B cell (primary cell): ENCODE data around the gene TRPT1. TPM values are rescaled to one million over a fixed set of nuclear protein-coding genes. Genes with fewer than 3 reads are reported as not detected.

Source experiments
- ATAC-seq: fragments of 200-7000 bp; cut with Tn5 transposase; one replicate; pipeline ENCODE4 v1.10.0; 2021; ENCODE audit warnings: low read depth, mild to moderate bottlenecking, moderate number of reproducible peaks, moderate library complexity
- CTCF ChIA-PET: fragments of 350-600 bp; sonication (Branson Sonifier 250); formaldehyde crosslinking; loops from one replicate; lab custom pipeline; 2021; ENCODE audit warnings: antibody characterized with exemption, inconsistent platforms; lab: Charles Lee
- POLR2A ChIA-PET: fragments of 350-600 bp; sonication (Branson Sonifier 250); formaldehyde crosslinking; loops from one replicate; lab custom pipeline; 2021; ENCODE audit warnings: antibody characterized with exemption; lab: Charles Lee
- DNase-seq: peaks from one replicate; pipeline ENCODE4 v3.0.0; 2013
- H2AFZ ChIP-seq: 2 replicates; pipeline ENCODE4 v1.6.1; 2012; ENCODE audit warnings: mild to moderate bottlenecking, low read depth, low read length; ENCODE audit not compliant: insufficient read depth, poor library complexity, severe bottlenecking
- H3K27ac ChIP-seq, 2 donors: 1 replicate in 1 of 2; 2 replicates in 1 of 2; pipeline ENCODE4 v1.5.1; 2012 to 2013; ENCODE audit warnings: low read length in 2 of 2, mild to moderate bottlenecking in 2 of 2, moderate library complexity in 1 of 2
- H3K27me3 ChIP-seq, 4 experiments: fragments of 200-600 bp in 1 of 4; sonication (generic) in 1 of 4; replicated peaks in 1 of 4; 1 replicate in 2 of 4; 2 replicates in 2 of 4; pipeline versions ENCODE4 v1.6.1 to v1.7.0; 2013 to 2016; ENCODE audit warnings: low read length in 3 of 4, mild to moderate bottlenecking in 2 of 4, mixed read lengths in 1 of 4, moderate library complexity in 1 of 4; ENCODE audit not compliant: insufficient read depth in 4 of 4, control insufficient read depth in 3 of 4; ENCODE audit errors: control extremely low read depth in 1 of 4
- H3K36me3 ChIP-seq, 2 experiments: replicated peaks in 1 of 2; 1 replicate in 1 of 2; 2 replicates in 1 of 2; pipeline versions ENCODE4 v1.6.1 to v1.7.1; 2013; ENCODE audit warnings: low read length in 1 of 2; ENCODE audit not compliant: insufficient read depth in 2 of 2, control insufficient read depth in 1 of 2; ENCODE audit errors: control extremely low read depth in 1 of 2, extremely low read depth in 1 of 2
- H3K4me1 ChIP-seq, 2 donors: fragments of 200-600 bp in 1 of 2; sonication (generic) in 1 of 2; 1 replicate in 1 of 2; 2 replicates in 1 of 2; pipeline versions ENCODE4 v1.5.1 to v1.6.1; 2013 to 2017; ENCODE audit warnings: low read length in 2 of 2; ENCODE audit not compliant: control insufficient read depth in 2 of 2, insufficient read depth in 2 of 2
- H3K4me2 ChIP-seq: replicated peaks from 2 replicates; pipeline ENCODE3; 2012; ENCODE audit warnings: mild to moderate bottlenecking, low read depth, low read length; ENCODE audit not compliant: poor library complexity, severe bottlenecking
- H3K4me3 ChIP-seq, 5 experiments: fragments of 200-600 bp in 1 of 5; sonication (generic) in 1 of 5; 1 replicate in 3 of 5; 2 replicates in 2 of 5; pipeline versions ENCODE4 v1.5.1 to v1.7.0; 2011 to 2016; ENCODE audit warnings: low read length in 4 of 5, mild to moderate bottlenecking in 4 of 5, low read depth in 2 of 5, control low read depth in 1 of 5, moderate library complexity in 1 of 5; ENCODE audit not compliant: insufficient read depth in 1 of 5; ENCODE audit errors: control extremely low read depth in 1 of 5, extremely low read depth in 1 of 5
- H3K79me2 ChIP-seq: fragments of 200-600 bp; sonication (generic); one replicate; pipeline ENCODE4 v1.6.0; 2016; ENCODE audit warnings: low read length; ENCODE audit not compliant: control insufficient read depth, insufficient read depth
- H3K9ac ChIP-seq: fragments of 200-600 bp; sonication (generic); 2 replicates; pipeline ENCODE4 v1.6.1; 2017; ENCODE audit warnings: mild to moderate bottlenecking, low read length, moderate library complexity
- H3K9me3 ChIP-seq, 3 donors: one replicate each; pipeline versions ENCODE4 v1.6.1 to v1.7.1; 2013; ENCODE audit warnings: low read length in 2 of 3; ENCODE audit not compliant: control insufficient read depth in 2 of 3, insufficient read depth in 1 of 3; ENCODE audit errors: control extremely low read depth in 1 of 3
- H4K20me1 ChIP-seq: 2 replicates; pipeline ENCODE4 v1.6.0; 2012; ENCODE audit warnings: mild to moderate bottlenecking, low read length; ENCODE audit not compliant: insufficient read depth, control insufficient read depth, poor library complexity, severe bottlenecking
- H3K27ac Mint-ChIP-seq: one replicate; pipeline ENCODE4 v1.8.0; 2021; ENCODE audit warnings: mixed read lengths
- H3K27me3 Mint-ChIP-seq: one replicate; pipeline ENCODE4 v1.8.0; 2021; ENCODE audit warnings: mixed read lengths
- H3K4me1 Mint-ChIP-seq: one replicate; pipeline ENCODE4 v1.8.0; 2021; ENCODE audit warnings: mixed read lengths
- H3K4me3 Mint-ChIP-seq: one replicate; pipeline ENCODE4 v1.8.0; 2021; ENCODE audit warnings: mixed read lengths
- H3K9me3 Mint-ChIP-seq: one replicate; pipeline ENCODE4 v1.8.0; 2022; ENCODE audit warnings: mixed read lengths; ENCODE audit not compliant: insufficient read depth
- CTCF ChIP-seq: fragments of 200-600 bp; IDR thresholded peaks from one replicate; pipeline ENCODE4 v1.8.0; 2022; ENCODE audit warnings: antibody characterized with exemption, mild to moderate bottlenecking
- EZH2 ChIP-seq: IDR thresholded peaks from 2 replicates; pipeline ENCODE4 v1.6.1; 2012; ENCODE audit warnings: borderline replicate concordance, low read depth, mild to moderate bottlenecking, moderate library complexity, low read length; ENCODE audit not compliant: insufficient read depth, poor library complexity, severe bottlenecking
- WGBS: methylation state at CpG from one replicate; pipeline ENCODE4 v1.1.5; 2013; ENCODE audit warnings: missing lambda C conversion rate; ENCODE audit not compliant: insufficient coverage; 5-methylcytosine and 5-hydroxymethylcytosine counted together
- intact Hi-C: fragments of 100-400 bp; cut with micrococcal nuclease; formaldehyde crosslinking; loops from one replicate; pipeline ENCODE4 v1.10.0; 2022
- polyA plus RNA-seq: library from polyadenylated mRNA; depleted of rRNA; stranded (reverse); fragments of >200 nt; gene quantifications from 2 replicates; pipeline ENCODE4 v1.2.3, GENCODE V29; 2012
- total RNA-seq, 2 donors: library from RNA; stranded (reverse); fragments of 120-200 nt in 1 of 2; gene quantifications; 1 replicate in 1 of 2; 2 replicates in 1 of 2; pipeline versions ENCODE4 v1.2.3 to v1.2.4, GENCODE V29; 2013 to 2022

Gene TRPT1
- total and polyA plus RNA-seq, 2 donors (not counting 1 experiment from before 2014, with no cell fraction given) = 59.6 to 145 TPM

DNA sequence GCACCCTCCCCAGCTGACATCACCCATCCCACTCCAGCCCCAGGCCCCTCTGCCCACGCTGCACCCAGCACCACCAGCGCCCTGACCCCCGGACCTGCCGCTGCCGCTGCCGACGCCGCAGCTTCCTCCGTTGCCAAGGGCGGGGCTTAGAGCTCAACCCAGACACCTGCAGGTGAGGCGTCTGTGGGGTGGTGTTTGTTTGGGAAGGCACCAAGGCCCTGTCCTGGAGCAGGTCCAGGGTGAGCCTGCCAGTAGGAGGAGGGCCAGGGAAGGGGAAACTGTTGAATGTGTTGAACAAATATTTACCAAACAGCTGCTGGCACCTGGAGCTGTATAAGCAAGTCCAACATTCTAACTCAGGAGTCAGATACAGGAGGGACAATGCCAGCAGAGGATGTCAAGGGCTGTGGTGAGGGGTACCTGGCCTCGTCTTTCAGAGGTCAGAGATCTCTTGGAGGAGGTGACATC, 11.5 kb upstream of the TRPT1 start:
- H4K20me1 ChIP-seq = peaks cover 26% of the 10 kb centered on the region
- TF ChIP-seq EZH2 (no peak), CTCF (no peak)
- H3K4me2 ChIP-seq = peak overlapping the region; percentile 38
- no peaks in the 10 kb centered on the region for H3K27me3 ChIP-seq
- H3K9ac ChIP-seq = no peak overlapping the region
- 97% methylated on average over 10 of the region's 12 CpGs for WGBS
- ATAC-seq = no peak
- Mint-ChIP-seq H3K27ac (peak overlapping the region; percentile 56), H3K9me3 (no peaks in the 10 kb centered on the region), H3K4me1 (peaks cover 57% of the 10 kb centered on the region), H3K27me3 (no peaks in the 10 kb centered on the region), H3K4me3 (peak overlapping the region; percentile 53)
- peaks cover 24% of the 10 kb centered on the region for H3K79me2 ChIP-seq
- H3K4me1 ChIP-seq = peaks cover 33 to 67% of the 10 kb centered on the region in 2 donors
- H3K27ac ChIP-seq = peak overlapping the region in 1 of 2 donors; percentile 98
- intact Hi-C loops = no loop called here
- DNase-seq = no peak
- no peaks in the 10 kb centered on the region for H3K9me3 ChIP-seq
- ChIA-PET POLR2A (interaction anchor here (1.0 to 2.7 kb wide), 3 partner anchors 8 to 54 kb away, joined by 3 to 8 read pairs (median 4); no protein-coding TSS in a partner anchor), CTCF (interaction anchor here (0.8 to 1.2 kb wide), 3 partner anchors 12 to 30 kb away, joined by 3 read pairs; no protein-coding TSS in a partner anchor)
- no peak overlapping the region for H3K4me3 ChIP-seq
- no peak overlapping the region for H2AFZ ChIP-seq
- H3K36me3 ChIP-seq = peaks cover 0 to 28% of the 10 kb centered on the region in 2 experiments

DNA sequence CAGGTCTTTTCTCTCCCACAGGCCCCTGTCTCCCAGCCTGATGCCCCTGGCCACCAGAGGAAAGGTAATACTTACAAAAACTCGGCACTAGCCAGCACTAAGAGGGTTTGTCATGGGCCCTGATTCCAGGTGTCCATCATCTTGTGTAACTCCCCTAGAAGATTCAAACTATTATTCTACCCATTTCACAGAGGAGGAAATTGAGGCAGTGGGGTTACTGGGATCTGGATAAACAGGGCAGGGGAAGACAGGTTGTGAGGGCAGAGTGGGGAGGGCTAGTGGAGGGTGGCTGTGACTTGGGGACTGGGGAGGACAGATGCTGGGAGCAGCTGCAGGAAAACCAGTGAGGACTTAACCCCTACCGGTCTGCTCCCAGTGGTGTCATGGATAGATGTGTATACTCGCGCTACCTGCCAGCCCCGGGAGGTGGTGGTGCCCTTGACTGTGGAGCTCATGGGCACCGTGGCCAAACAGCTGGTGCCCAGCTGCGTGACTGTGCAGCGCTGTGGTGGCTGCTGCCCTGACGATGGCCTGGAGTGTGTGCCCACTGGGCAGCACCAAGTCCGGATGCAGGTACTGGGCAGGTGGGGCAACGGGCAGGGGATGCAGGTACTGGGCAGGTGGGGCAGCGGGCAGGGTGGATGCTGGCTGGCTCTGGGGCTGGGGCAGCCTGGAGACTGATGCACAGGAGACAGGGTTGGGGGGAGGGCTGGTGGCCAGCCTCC, 9.6 kb upstream of the TRPT1 start:
- peak overlapping the region; percentile 99 for H3K4me2 ChIP-seq
- peaks cover 23% of the 10 kb centered on the region for H3K79me2 ChIP-seq
- peak overlapping the region; percentile 64 for H2AFZ ChIP-seq
- intact Hi-C loops = no loop called here
- Mint-ChIP-seq H3K9me3 (no peaks in the 10 kb centered on the region), H3K27me3 (no peaks in the 10 kb centered on the region), H3K4me3 (peak overlapping the region; percentile 96), H3K27ac (peak overlapping the region; percentile 96), H3K4me1 (peaks cover 63% of the 10 kb centered on the region)
- H3K9me3 ChIP-seq = no peaks in the 10 kb centered on the region
- peak overlapping the region; percentile 53 to 84 (median 67) for H3K4me3 ChIP-seq
- peak overlapping the region; percentile 65 to 85 for H3K27ac ChIP-seq
- CTCF ChIA-PET = interaction anchor here (1.0 to 2.2 kb wide), 4 partner anchors 29 to 65 kb away, joined by 3 to 10 read pairs (median 4); partner anchors contain the start of gene FERMT3
- DNase-seq (no peak), ATAC-seq (no peak)
- no peak for TF ChIP-seq EZH2
- no peak for TF ChIP-seq CTCF
- H3K4me1 ChIP-seq = peaks cover 36 to 73% of the 10 kb centered on the region in 2 donors
- H3K36me3 ChIP-seq = peaks cover 0 to 27% of the 10 kb centered on the region in 2 experiments
- peak overlapping the region; percentile 89 for H3K9ac ChIP-seq
- H3K27me3 ChIP-seq = no peaks in the 10 kb centered on the region
- H4K20me1 ChIP-seq = peaks cover 25% of the 10 kb centered on the region
- 91% methylated on average over 12 of the region's 12 CpGs for WGBS
- POLR2A ChIA-PET = interaction anchor here (0.9 to 2.7 kb wide), 3 partner anchors 10 to 608 kb away, joined by 3 to 8 read pairs (median 6); partner anchors contain the start of gene FERMT3
